OCI-LY1 (cell line): Measurements from ENCODE around the gene FKBP10.

Experiments used
- CTCF ChIP-seq: fragments of 200-600 bp; sonication (generic), shearing (Covaris generic); IDR thresholded peaks from 2 replicates; pipeline ENCODE4 v1.5.1; 2017; ENCODE audit warnings: mild to moderate bottlenecking, antibody characterized with exemption, low read length, moderate library complexity, mixed read lengths
- EZH2 ChIP-seq: fragments of 200-600 bp; sonication (generic), shearing (Covaris generic); IDR thresholded peaks from 2 replicates; pipeline ENCODE4 v1.8.0; 2017; ENCODE audit warnings: borderline replicate concordance, mixed run types, mild to moderate bottlenecking, antibody characterized with exemption, low read length, moderate library complexity, mixed read lengths

GRCh38 chr17:41814195-41814594, 1.4 kb downstream of the FKBP10 start:
- TF ChIP-seq CTCF: no peak
- TF ChIP-seq EZH2: no peak
